ENCODE data around the gene SMG5. TPM values are rescaled to one million over a fixed set of nuclear protein-coding genes. Genes with fewer than 3 reads are reported as not detected.

SMG5 gene
- polyA plus RNA-seq, 1 of the 3 experiments (the other 2 are of a cell fraction) = 21.3 TPM

DNA sequence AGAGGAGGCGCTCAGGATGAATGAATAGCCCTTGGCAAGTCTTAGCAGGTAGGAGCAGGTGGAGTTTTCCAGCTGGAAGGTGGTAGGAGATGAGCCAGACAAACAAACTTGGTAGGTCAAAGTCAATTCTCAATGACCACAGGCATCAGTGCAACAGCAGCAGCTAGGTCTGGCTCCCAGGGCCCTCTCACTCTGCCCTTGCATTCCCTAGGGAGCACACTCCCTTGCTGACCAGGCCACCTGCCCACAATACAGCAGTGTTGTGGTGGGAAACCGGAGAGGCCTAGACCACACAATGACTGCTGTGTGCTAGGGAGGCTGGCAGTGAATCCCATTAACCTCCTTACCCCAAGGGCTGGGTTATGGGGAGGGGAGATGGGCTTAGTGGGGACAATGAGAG is 21.7 kb downstream of the SMG5 start:
- peaks cover 22% of the 10 kb centered on the region for H3F3A ChIP-seq (replicated peaks; ENCODE audit: insufficient read depth)
- H3K27ac ChIP-seq (ENCODE audit: low read depth in 2 of 2, low read length in 1 of 2) = no peak overlapping the region; a peak in 1 of 4 replicates
- no peaks in the 10 kb centered on the region for H3K9me3 ChIP-seq
- H3K36me3 ChIP-seq (replicated peaks in 1 of 2; ENCODE audit: control insufficient read depth in 1 of 2, insufficient read depth in 2 of 2, low read length in 1 of 2) = peaks cover 72 to 73% of the 10 kb centered on the region in 2 experiments
- peaks cover 7% of the 10 kb centered on the region; the same call in 1 of the 2 replicates for H3K79me2 ChIP-seq (ENCODE audit: insufficient read depth)
- CTCF ChIA-PET = interaction anchor here (1.0 to 3.6 kb wide), 16 partner anchors 11 to 169 kb away, joined by 3 to 35 read pairs (median 8); partner anchors contain the start of genes BGLAP, GLMP and SMG5
- no peak for DNase-seq
- no peak overlapping the region for H3K9ac ChIP-seq
- TF ChIP-seq FOXM1 (IDR thresholded peaks at IDR 0.05; ENCODE audit: low read depth) = no peak
- H3K4me3 ChIP-seq (ENCODE audit: low read depth in 2 of 2, low read length in 1 of 2) = no peak overlapping the region
- no peak overlapping the region for H2AFZ ChIP-seq (ENCODE audit: low read depth)
- no peaks in the 10 kb centered on the region for H3K9me2 ChIP-seq
- POLR2A ChIA-PET = interaction anchor here (0.9 to 1.8 kb wide), 2 partner anchors 19 to 48 kb away, joined by 4 to 9 read pairs; partner anchors contain the start of genes BGLAP and PMF1
- H3K27me3 ChIP-seq (ENCODE audit: insufficient read depth) = no peaks in the 10 kb centered on the region
- H4K20me1 ChIP-seq (ENCODE audit: insufficient read depth) = peaks cover 13% of the 10 kb centered on the region; the same call in 1 of the 2 replicates
- H3K4me2 ChIP-seq = no peak overlapping the region
- H3K4me1 ChIP-seq (ENCODE audit: control insufficient read depth in 1 of 2, insufficient read depth in 2 of 2, low read depth in 1 of 2, low read length in 1 of 2) = peaks cover 11 to 27% of the 10 kb centered on the region in 2 experiments; a peak in 3 of 4 replicates
- WGBS (ENCODE audit: low lambda C conversion rate) = 100% methylated on average over 2 of the region's 2 CpGs

DNA sequence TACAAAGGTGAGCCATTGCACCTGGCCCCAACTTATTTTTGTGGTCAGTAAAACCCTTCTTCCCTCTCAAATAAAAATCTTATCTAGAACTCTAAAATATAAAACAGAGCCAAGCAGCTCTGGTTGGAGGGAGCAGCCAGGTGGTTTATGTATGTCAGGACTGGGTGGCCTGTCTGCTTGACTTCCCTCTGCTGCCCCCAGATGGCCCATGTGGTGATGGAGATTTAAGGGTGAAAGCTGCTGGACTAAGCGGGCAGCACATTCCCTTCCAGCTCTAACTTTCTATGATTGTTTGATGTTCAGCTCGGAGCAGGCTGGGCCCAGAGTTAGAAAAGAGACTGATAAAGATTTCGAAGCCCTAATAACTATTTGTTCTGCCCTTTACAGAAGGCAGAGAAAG is 22.8 kb downstream of the SMG5 start:
- no peak overlapping the region for H3K4me3 ChIP-seq (ENCODE audit: low read depth in 2 of 2, low read length in 1 of 2)
- H3K27ac ChIP-seq (ENCODE audit: low read depth in 2 of 2, low read length in 1 of 2) = peak overlapping the region in 1 of 2 experiments; percentile 36; a peak in 2 of 4 replicates
- H3K9ac ChIP-seq = no peak overlapping the region
- no peaks in the 10 kb centered on the region for H3K9me2 ChIP-seq
- H3K9me3 ChIP-seq = no peaks in the 10 kb centered on the region
- H3K27me3 ChIP-seq (ENCODE audit: insufficient read depth) = no peaks in the 10 kb centered on the region
- no peak overlapping the region for H2AFZ ChIP-seq (ENCODE audit: low read depth)
- H3F3A ChIP-seq (replicated peaks; ENCODE audit: insufficient read depth) = peaks cover 22% of the 10 kb centered on the region
- H3K36me3 ChIP-seq (replicated peaks in 1 of 2; ENCODE audit: control insufficient read depth in 1 of 2, insufficient read depth in 2 of 2, low read length in 1 of 2) = peaks cover 67 to 72% of the 10 kb centered on the region in 2 experiments
- H3K4me2 ChIP-seq = no peak overlapping the region
- CTCF ChIA-PET = interaction anchor here (0.5 to 3.6 kb wide), 39 partner anchors 9 to 181 kb away, joined by 3 to 35 read pairs (median 6); partner anchors contain the start of genes BGLAP, GLMP, PAQR6 and PMF1
- peak; percentile 64 for DNase-seq
- 94% methylated on average over 3 of the region's 3 CpGs for WGBS (ENCODE audit: low lambda C conversion rate)
- peaks cover 7% of the 10 kb centered on the region; the same call in 1 of the 2 replicates for H3K79me2 ChIP-seq (ENCODE audit: insufficient read depth)
- H3K4me1 ChIP-seq (ENCODE audit: control insufficient read depth in 1 of 2, insufficient read depth in 2 of 2, low read depth in 1 of 2, low read length in 1 of 2) = peaks cover 11 to 27% of the 10 kb centered on the region in 2 experiments; a peak in 3 of 4 replicates
- POLR2A ChIA-PET = interaction anchor here (0.7 to 1.8 kb wide), 4 partner anchors 8 to 47 kb away, joined by 4 to 9 read pairs (median 6); partner anchors contain the start of genes BGLAP, PMF1 and SMG5
- peaks cover 13% of the 10 kb centered on the region; the same call in 1 of the 2 replicates for H4K20me1 ChIP-seq (ENCODE audit: insufficient read depth)
- no peak for TF ChIP-seq RFX5 (IDR thresholded peaks at IDR 0.05; ENCODE audit: low read length)
- no peak for TF ChIP-seq GATA2 (CRISPR knock-in tag; IDR thresholded peaks at IDR 0.05)
- TF ChIP-seq FOXJ3 (CRISPR knock-in tag; IDR thresholded peaks at IDR 0.05) = no peak
- TF ChIP-seq TEAD4 (IDR thresholded peaks at IDR 0.05; ENCODE audit: borderline replicate concordance, insufficient read depth) = no peak
- TF ChIP-seq NFIC (IDR thresholded peaks at IDR 0.05; ENCODE audit: borderline replicate concordance) = no peak
- no peak for TF ChIP-seq FOXM1 (IDR thresholded peaks at IDR 0.05; ENCODE audit: low read depth)
- no peak for TF ChIP-seq ELF1 (IDR thresholded peaks at IDR 0.05)
- TF ChIP-seq, protein P1, sequence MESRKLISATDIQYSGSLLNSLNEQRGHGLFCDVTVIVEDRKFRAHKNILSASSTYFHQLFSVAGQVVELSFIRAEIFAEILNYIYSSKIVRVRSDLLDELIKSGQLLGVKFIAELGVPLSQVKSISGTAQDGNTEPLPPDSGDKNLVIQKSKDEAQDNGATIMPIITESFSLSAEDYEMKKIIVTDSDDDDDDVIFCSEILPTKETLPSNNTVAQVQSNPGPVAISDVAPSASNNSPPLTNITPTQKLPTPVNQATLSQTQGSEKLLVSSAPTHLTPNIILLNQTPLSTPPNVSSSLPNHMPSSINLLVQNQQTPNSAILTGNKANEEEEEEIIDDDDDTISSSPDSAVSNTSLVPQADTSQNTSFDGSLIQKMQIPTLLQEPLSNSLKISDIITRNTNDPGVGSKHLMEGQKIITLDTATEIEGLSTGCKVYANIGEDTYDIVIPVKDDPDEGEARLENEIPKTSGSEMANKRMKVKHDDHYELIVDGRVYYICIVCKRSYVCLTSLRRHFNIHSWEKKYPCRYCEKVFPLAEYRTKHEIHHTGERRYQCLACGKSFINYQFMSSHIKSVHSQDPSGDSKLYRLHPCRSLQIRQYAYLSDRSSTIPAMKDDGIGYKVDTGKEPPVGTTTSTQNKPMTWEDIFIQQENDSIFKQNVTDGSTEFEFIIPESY (IDR thresholded peaks at IDR 0.05; ENCODE audit: borderline replicate concordance, low read depth) = no peak
- no peak for TF ChIP-seq JUND (IDR thresholded peaks at IDR 0.05)
- TF ChIP-seq, protein P2, sequence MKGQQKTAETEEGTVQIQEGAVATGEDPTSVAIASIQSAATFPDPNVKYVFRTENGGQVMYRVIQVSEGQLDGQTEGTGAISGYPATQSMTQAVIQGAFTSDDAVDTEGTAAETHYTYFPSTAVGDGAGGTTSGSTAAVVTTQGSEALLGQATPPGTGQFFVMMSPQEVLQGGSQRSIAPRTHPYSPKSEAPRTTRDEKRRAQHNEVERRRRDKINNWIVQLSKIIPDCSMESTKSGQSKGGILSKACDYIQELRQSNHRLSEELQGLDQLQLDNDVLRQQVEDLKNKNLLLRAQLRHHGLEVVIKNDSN (IDR thresholded peaks at IDR 0.05; ENCODE audit: borderline replicate concordance, low read depth) = no peak
- TF ChIP-seq EP300 (IDR thresholded peaks at IDR 0.05; ENCODE audit: borderline replicate concordance in 1 of 2, low read depth in 1 of 2, low read length in 1 of 2) = peak in 1 of 2 experiments; percentile 21; a peak in 1 of 4 replicates
- peak; percentile 66; the same call in 1 of the 2 replicates for TF ChIP-seq SMC3 (IDR thresholded peaks at IDR 0.05; ENCODE audit: low read depth, low read length)
- TF ChIP-seq RCOR1 (IDR thresholded peaks at IDR 0.05; ENCODE audit: low read length) = no peak
- TF ChIP-seq, protein P3, sequence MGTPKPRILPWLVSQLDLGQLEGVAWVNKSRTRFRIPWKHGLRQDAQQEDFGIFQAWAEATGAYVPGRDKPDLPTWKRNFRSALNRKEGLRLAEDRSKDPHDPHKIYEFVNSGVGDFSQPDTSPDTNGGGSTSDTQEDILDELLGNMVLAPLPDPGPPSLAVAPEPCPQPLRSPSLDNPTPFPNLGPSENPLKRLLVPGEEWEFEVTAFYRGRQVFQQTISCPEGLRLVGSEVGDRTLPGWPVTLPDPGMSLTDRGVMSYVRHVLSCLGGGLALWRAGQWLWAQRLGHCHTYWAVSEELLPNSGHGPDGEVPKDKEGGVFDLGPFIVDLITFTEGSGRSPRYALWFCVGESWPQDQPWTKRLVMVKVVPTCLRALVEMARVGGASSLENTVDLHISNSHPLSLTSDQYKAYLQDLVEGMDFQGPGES (IDR thresholded peaks at IDR 0.05; ENCODE audit: low read depth, low read length) = no peak
- TF ChIP-seq, protein P4, sequence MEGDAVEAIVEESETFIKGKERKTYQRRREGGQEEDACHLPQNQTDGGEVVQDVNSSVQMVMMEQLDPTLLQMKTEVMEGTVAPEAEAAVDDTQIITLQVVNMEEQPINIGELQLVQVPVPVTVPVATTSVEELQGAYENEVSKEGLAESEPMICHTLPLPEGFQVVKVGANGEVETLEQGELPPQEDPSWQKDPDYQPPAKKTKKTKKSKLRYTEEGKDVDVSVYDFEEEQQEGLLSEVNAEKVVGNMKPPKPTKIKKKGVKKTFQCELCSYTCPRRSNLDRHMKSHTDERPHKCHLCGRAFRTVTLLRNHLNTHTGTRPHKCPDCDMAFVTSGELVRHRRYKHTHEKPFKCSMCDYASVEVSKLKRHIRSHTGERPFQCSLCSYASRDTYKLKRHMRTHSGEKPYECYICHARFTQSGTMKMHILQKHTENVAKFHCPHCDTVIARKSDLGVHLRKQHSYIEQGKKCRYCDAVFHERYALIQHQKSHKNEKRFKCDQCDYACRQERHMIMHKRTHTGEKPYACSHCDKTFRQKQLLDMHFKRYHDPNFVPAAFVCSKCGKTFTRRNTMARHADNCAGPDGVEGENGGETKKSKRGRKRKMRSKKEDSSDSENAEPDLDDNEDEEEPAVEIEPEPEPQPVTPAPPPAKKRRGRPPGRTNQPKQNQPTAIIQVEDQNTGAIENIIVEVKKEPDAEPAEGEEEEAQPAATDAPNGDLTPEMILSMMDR (IDR thresholded peaks at IDR 0.05) = peak; percentile 32; the same call in 1 of the 2 replicates
- no peak for TF ChIP-seq MEF2A (IDR thresholded peaks at IDR 0.05; ENCODE audit: borderline replicate concordance, low read depth)
- no peak for TF ChIP-seq TAF1 (IDR thresholded peaks at IDR 0.05; ENCODE audit: borderline replicate concordance, low read depth, low read length)
- no peak for TF ChIP-seq RXRA (IDR thresholded peaks at IDR 0.05; ENCODE audit: borderline replicate concordance, low read depth)
- TF ChIP-seq YY1 (IDR thresholded peaks at IDR 0.05; ENCODE audit: low read depth) = no peak
- TF ChIP-seq EZH2phosphoT487 (IDR thresholded peaks at IDR 0.05; ENCODE audit: borderline replicate concordance, low read depth) = no peak
- TF ChIP-seq SIN3A (IDR thresholded peaks at IDR 0.05; ENCODE audit: borderline replicate concordance, low read depth, low read length) = no peak
- TF ChIP-seq MXI1 (IDR thresholded peaks at IDR 0.05; ENCODE audit: low read depth, low read length) = peak; percentile 65; the same call in 1 of the 2 replicates

Data from SK-N-SH (cell line).